ENCODE results near the gene PRKG1. TPM values are rescaled to one million over a fixed set of nuclear protein-coding genes. Genes with fewer than 3 reads are reported as not detected.

PRKG1 gene
- total RNA-seq, 6 experiments from 2014 or later, result 1.1 to 2.0 (median 1.3) TPM

DNA sequence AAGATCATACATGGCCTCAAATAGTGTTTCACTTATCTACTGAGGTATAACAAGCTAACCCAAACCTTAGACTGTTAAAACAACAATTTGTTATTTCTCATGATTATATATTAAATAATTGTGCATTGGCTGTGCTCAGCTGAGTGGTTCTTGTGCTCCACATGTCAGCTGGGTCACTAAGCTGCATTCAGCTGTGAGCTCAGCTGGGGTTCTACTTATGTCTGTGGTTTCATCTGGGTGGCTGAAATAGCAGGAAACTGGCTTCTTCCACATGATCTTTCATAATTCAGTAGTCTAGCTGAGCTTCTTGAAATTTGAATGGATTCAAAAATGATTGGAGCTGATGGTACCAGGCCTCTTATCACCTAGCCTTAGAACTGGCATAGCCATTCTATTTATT lies 806.9 kb downstream of the PRKG1 start:
- H3K4me3 ChIP-seq, result no peak overlapping the region
- no peaks in the 10 kb centered on the region for H3K27me3 ChIP-seq
- H3K4me1 ChIP-seq, result no peaks in the 10 kb centered on the region
- H3K27ac ChIP-seq, result no peak overlapping the region
- H3K36me3 ChIP-seq, result no peaks in the 10 kb centered on the region
- intact Hi-C loops (cut with DNase I), result no loop called here
- no peak for DNase-seq
- TF ChIP-seq POLR2A (IDR thresholded peaks at IDR 0.05) (no peak), CTCF (IDR thresholded peaks at IDR 0.05) (no peak)
- ATAC-seq, result no peak
- no peaks in the 10 kb centered on the region for H3K9me3 ChIP-seq

GRCh38 chr10:51886438-51887068 lies 812.3 kb downstream of the PRKG1 start:
- 30% methylated on average over 4 of the region's 4 CpGs for WGBS (ENCODE audit: insufficient coverage, low coverage, low lambda C conversion rate, missing lambda C conversion rate)
- no peak for DNase-seq

DNA sequence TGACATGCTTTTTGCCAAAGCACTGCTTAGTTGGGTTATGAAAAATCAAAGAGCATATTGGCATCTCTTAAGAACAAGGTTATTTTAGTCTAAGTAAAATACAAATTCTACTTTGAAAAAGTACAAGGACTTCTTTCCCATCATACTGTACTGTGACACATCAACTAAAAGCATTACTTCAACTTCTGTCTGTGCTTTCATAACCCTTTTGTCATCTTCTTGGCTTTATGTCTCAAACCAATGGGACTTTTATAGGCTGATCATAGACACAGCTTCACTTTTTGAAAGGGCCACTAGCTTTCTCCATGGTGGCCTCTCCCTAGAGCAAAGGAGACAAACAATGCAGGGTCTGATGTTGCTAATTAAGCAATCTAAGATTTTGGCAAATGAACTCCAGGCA lies 814.0 kb downstream of the PRKG1 start:
- Histone ChIP-seq H3K9me3 (no peaks in the 10 kb centered on the region), H3K36me3 (no peaks in the 10 kb centered on the region), H3K27me3 (no peaks in the 10 kb centered on the region), H3K27ac (no peak overlapping the region), H3K4me3 (no peak overlapping the region), H3K4me1 (no peaks in the 10 kb centered on the region)
- intact Hi-C loops (cut with DNase I), result no loop called here
- no peak for DNase-seq
- ATAC-seq, result no peak
- no peak for TF ChIP-seq POLR2A (IDR thresholded peaks at IDR 0.05)
- TF ChIP-seq CTCF (IDR thresholded peaks at IDR 0.05), result no peak

More at GRCh38 chr10:51886438-51887068, 812.3 kb downstream of the PRKG1 start:
- Histone ChIP-seq H3K9me3 (no peaks in the 10 kb centered on the region), H3K27ac (no peak overlapping the region), H3K4me1 (no peaks in the 10 kb centered on the region), H3K4me3 (no peak overlapping the region), H3K27me3 (no peaks in the 10 kb centered on the region), H3K36me3 (no peaks in the 10 kb centered on the region)
- intact Hi-C loops (cut with DNase I), result no loop called here
- TF ChIP-seq POLR2A (IDR thresholded peaks at IDR 0.05), result no peak
- no peak for TF ChIP-seq CTCF (IDR thresholded peaks at IDR 0.05)
- no peak for ATAC-seq

- DNase-seq (no peak), ATAC-seq (no peak)
- no peaks in the 10 kb centered on the region for H3K4me1 ChIP-seq
- intact Hi-C loops (cut with DNase I), result no loop called here
- TF ChIP-seq CTCF (IDR thresholded peaks at IDR 0.05) (no peak), POLR2A (IDR thresholded peaks at IDR 0.05) (no peak)
- 29% methylated on average over 1 of the region's 1 CpG for WGBS (ENCODE audit: insufficient coverage, low coverage, low lambda C conversion rate, missing lambda C conversion rate)
- H3K27me3 ChIP-seq, result no peaks in the 10 kb centered on the region
- H3K27ac ChIP-seq, result no peak overlapping the region
- H3K36me3 ChIP-seq, result no peaks in the 10 kb centered on the region
- no peaks in the 10 kb centered on the region for H3K9me3 ChIP-seq
- no peak overlapping the region for H3K4me3 ChIP-seq
Observed at GRCh38 chr10:51892313-51892712, 818.0 kb downstream of the PRKG1 start.
